K562 (cell line): Measurements from ENCODE around the gene TXNRD2. TPM values are rescaled to one million over a fixed set of nuclear protein-coding genes. Genes with fewer than 3 reads are reported as not detected.

Experiments used
- ATAC-seq: fragments of 200-7000 bp; cut with Tn5 transposase; 3 replicates; pipeline ENCODE4 v1.9.1; 2020; ENCODE audit warnings: moderate library complexity
- BruUV-seq: library from RNA; stranded (reverse); fragments of 400-500 nt; replicated peaks from 2 replicates; lab custom pipeline; 2021; lab: Mats Ljungman, UMichigan
- CTCF ChIA-PET: fragments of 300-600 bp; formaldehyde crosslinking; extraction: SDS; loops from one replicate; lab custom pipeline; 2021; ENCODE audit warnings: low intra/inter-chr PET ratio; lab: Yijun Ruan, JAX
- POLR2A ChIA-PET: fragments of 300-600, 350-650 bp; sonication (Branson Sonifier 250); formaldehyde crosslinking; extraction: SDS; loops from one replicate; lab custom pipeline; 2021; ENCODE audit warnings: antibody characterized with exemption, inconsistent platforms; lab: Yijun Ruan, JAX
- DNase-seq, 4 experiments: peaks; one replicate each; pipeline versions ENCODE4 v3.0.0 to v3.0.0-alpha.2; 2011 to 2018; ENCODE audit warnings: low spot score in 3 of 4, mixed read lengths in 3 of 4; ENCODE audit errors: extremely low read depth in 1 of 4
- FAIRE-seq: peaks from 2 replicates; lab custom pipeline; 2011; peaks lifted over from hg19 to GRCh38; lab: Jason Lieb, UNC
- H2AFZ ChIP-seq: 2 replicates; pipeline ENCODE4 v1.6.0; 2011; ENCODE audit warnings: low read depth, low read length, control low read depth, inconsistent platforms
- H3K27ac ChIP-seq: fragments of 200-600 bp; 3 replicates; pipeline ENCODE4 v1.8.0; 2011; ENCODE audit warnings: low read depth, mild to moderate bottlenecking, control low read depth, inconsistent platforms, low read length, moderate library complexity, mixed read lengths; ENCODE audit errors: extremely low read depth
- H3K27me3 ChIP-seq, 2 experiments: fragments of 300-600 bp in 1 of 2; 2 replicates in 1 of 2; 3 replicates in 1 of 2; pipeline versions ENCODE4 v1.6.0 to v1.8.0; 2011; ENCODE audit warnings: inconsistent platforms in 2 of 2, low read length in 2 of 2, mild to moderate bottlenecking in 1 of 2, mixed read lengths in 1 of 2, moderate library complexity in 1 of 2; ENCODE audit not compliant: control insufficient read depth in 2 of 2, insufficient read depth in 2 of 2
- H3K36me3 ChIP-seq: fragments of 300-600 bp; 3 replicates; pipeline ENCODE4 v1.8.0; 2011; ENCODE audit warnings: mild to moderate bottlenecking, low read length, inconsistent platforms; ENCODE audit not compliant: control insufficient read depth, insufficient read depth
- H3K4me1 ChIP-seq, 2 experiments: fragments of 200-600 bp in 1 of 2; replicated peaks in 1 of 2; 2 replicates in 1 of 2; 3 replicates in 1 of 2; pipeline versions ENCODE4 v1.5.1 to v1.8.0; 2011; ENCODE audit warnings: inconsistent platforms in 2 of 2, low read length in 2 of 2, mild to moderate bottlenecking in 1 of 2, mixed read lengths in 1 of 2, moderate library complexity in 1 of 2; ENCODE audit not compliant: control insufficient read depth in 2 of 2, insufficient read depth in 2 of 2
- H3K4me2 ChIP-seq: 2 replicates; pipeline ENCODE4 v1.6.1; 2011; ENCODE audit warnings: low read length, control low read depth, inconsistent platforms, mixed read lengths; ENCODE audit not compliant: insufficient read depth
- H3K4me3 ChIP-seq: fragments of 200-600 bp; sonication (generic), shearing (Covaris generic); 2 replicates; pipeline ENCODE4 v1.5.1; 2016; ENCODE audit warnings: control low read depth, inconsistent platforms
- H3K79me2 ChIP-seq: fragments of 200-600 bp; 3 replicates; pipeline ENCODE4 v1.8.0; 2011; ENCODE audit warnings: low read length, inconsistent platforms; ENCODE audit not compliant: control insufficient read depth, insufficient read depth
- H3K9ac ChIP-seq, 2 experiments: 2 replicates each; pipeline versions ENCODE4 v1.6.0 to v1.6.1; 2011; ENCODE audit warnings: low read depth in 2 of 2, low read length in 2 of 2, control low read depth in 1 of 2, inconsistent platforms in 1 of 2, mild to moderate bottlenecking in 1 of 2, mixed read lengths in 1 of 2; ENCODE audit not compliant: insufficient read depth in 1 of 2
- H3K9me1 ChIP-seq: one replicate; pipeline ENCODE4 v1.6.0; 2011; ENCODE audit warnings: inconsistent platforms, mild to moderate bottlenecking, low read length, moderate library complexity; ENCODE audit not compliant: control insufficient read depth, insufficient read depth
- H3K9me3 ChIP-seq: replicated peaks from 2 replicates; pipeline ENCODE4 v1.5.1; 2011; ENCODE audit warnings: low read depth, low read length, inconsistent platforms; ENCODE audit not compliant: control insufficient read depth, insufficient read depth
- H4K20me1 ChIP-seq: replicated peaks from 2 replicates; pipeline ENCODE4 v1.6.1; 2011; ENCODE audit warnings: low read length, inconsistent platforms, mixed read lengths; ENCODE audit not compliant: control insufficient read depth, insufficient read depth
- HNRNPUL1 ChIP-seq: fragments of 200-400 bp; formaldehyde crosslinking; IDR thresholded peaks from 2 replicates; pipeline ENCODE4 v1.6.1; 2017; ENCODE audit warnings: low read length
- POLR2G ChIP-seq: fragments of 200-400 bp; formaldehyde crosslinking; IDR thresholded peaks from 2 replicates; pipeline ENCODE4 v1.6.1; 2017; ENCODE audit warnings: low read depth, mild to moderate bottlenecking, antibody characterized with exemption, low read length, moderate library complexity
- SNRNP70 ChIP-seq: fragments of 200-400 bp; formaldehyde crosslinking; optimal IDR thresholded peaks from 2 replicates; pipeline ENCODE3; 2017; ENCODE audit warnings: low read depth, low read length
- ZNF699 ChIP-seq: fragments of 250-450 bp; sonication (Bioruptor Pico); IDR thresholded peaks from 2 replicates; pipeline ENCODE4 v1.8.0; 2021; ENCODE audit warnings: mild to moderate bottlenecking, moderate library complexity; ENCODE audit not compliant: insufficient replicate concordance
- whole genome bisulfite sequencing: fragments of 100-300 bp; shearing (Covaris generic); methylation state at CpG from one replicate; pipeline ENCODE4 v1.1.6; 2016; ENCODE audit warnings: low coverage, mixed read lengths; ENCODE audit not compliant: insufficient coverage; ENCODE audit errors: missing lambda C conversion rate; 5-methylcytosine and 5-hydroxymethylcytosine counted together
- in situ Hi-C: fragments of 300-500 bp; cut with MboI; formaldehyde crosslinking; loops from 4 replicates; pipeline ENCODE4 v1.15.0; 2018; ENCODE audit warnings: inconsistent platforms, mixed read lengths
- intact Hi-C: fragments of 100-400 bp; cut with micrococcal nuclease; formaldehyde crosslinking; loops from 2 replicates; pipeline ENCODE4 v1.14.2; 2022
- polyA plus RNA-seq, 8 experiments: library from polyadenylated mRNA; depleted of rRNA in 4 of 8; stranded (reverse) in 5 of 8; unstranded in 3 of 8; fragments of >200 nt; fragmentation: Nextera tagmentation in 2 of 8; fragmentation: Illumina TruSeq in 1 of 8; extraction: Ambion mirVana in 2 of 8; extraction: Trizol in 1 of 8; gene quantifications; 2 replicates each; pipeline versions ENCODE4 v1.2.1 to v1.2.3, GENCODE V29; 2011 to 2014; ENCODE audit warnings: inconsistent platforms in 1 of 8, missing spikeins in 1 of 8
- total RNA-seq, 7 experiments: library from RNA; depleted of rRNA in 6 of 7; stranded (reverse); fragments of >200 nt in 6 of 7; fragmentation: Illumina TruSeq in 2 of 7; extraction: Trizol in 2 of 7; gene quantifications; 2 replicates each; pipeline versions ENCODE4 v1.2.1 to v1.2.3, GENCODE V29; 2011 to 2021; ENCODE audit warnings: low replicate concordance in 1 of 7

The TXNRD2 gene
- total and polyA plus RNA-seq, 9 of the 15 experiments (the other 6 are each of a cell fraction or from before 2014, with no cell fraction given): 3.3 to 80.2 (median 49.4) TPM

- peak; percentile 80 for TF ChIP-seq SNRNP70
Measured at GRCh38 chr22:19955241-19956128, 13.9 kb upstream of the TXNRD2 start (continued).

GRCh38 chr22:19951346-19951745 lies 9.7 kb upstream of the TXNRD2 start:
- ATAC-seq: no peak
- H3K4me1 ChIP-seq: peaks cover 12 to 39% of the 10 kb centered on the region in 2 experiments
- TF ChIP-seq POLR2G: 0 out of 2 replicates have a peak, but pooled peaks have one; percentile 6
- TF ChIP-seq HNRNPUL1: 0 out of 2 replicates have a peak, but pooled peaks have one; percentile 42
- no peak for TF ChIP-seq ZNF699 (CRISPR knock-in tag)
- BruUV-seq: no TSS peak
- in situ Hi-C loops: no loop called here
- H3K36me3 ChIP-seq: peaks cover 40% of the 10 kb centered on the region
- ChIA-PET CTCF (interaction anchor here (0.7 kb wide), 1 partner anchor 102 kb away, joined by 3 read pairs; no protein-coding TSS in a partner anchor), POLR2A (interaction anchor here (0.7 to 3.9 kb wide), 6 partner anchors 9 to 332 kb away, joined by 3 to 48 read pairs (median 6); partner anchors contain the start of genes COMT and TXNRD2)
- FAIRE-seq: no peak
- peak overlapping the region in 1 of 2 experiments; percentile 53; a peak in 1 of 4 replicates for H3K9ac ChIP-seq
- intact Hi-C loops: no loop called here
- peak in 1 of 4 experiments; percentile 18 for DNase-seq
- H2AFZ ChIP-seq: no peak overlapping the region
- no peaks in the 10 kb centered on the region for H3K27me3 ChIP-seq
- H3K9me3 ChIP-seq: no peaks in the 10 kb centered on the region
- WGBS: 92% methylated on average over 13 of the region's 13 CpGs
- peaks cover 9% of the 10 kb centered on the region for H3K9me1 ChIP-seq
- no peak overlapping the region for H3K27ac ChIP-seq
- peaks cover 40% of the 10 kb centered on the region for H3K79me2 ChIP-seq
- H3K4me2 ChIP-seq: no peak overlapping the region
- peaks cover 28% of the 10 kb centered on the region for H4K20me1 ChIP-seq
- H3K4me3 ChIP-seq: no peak overlapping the region
